B cell (primary cell): ENCODE results near the gene C2CD3. TPM values are rescaled to one million over a fixed set of nuclear protein-coding genes. Genes with fewer than 3 reads are reported as not detected.

Source experiments
- ATAC-seq: fragments of 200-7000 bp; cut with Tn5 transposase; one replicate; pipeline ENCODE4 v1.10.0; 2021; ENCODE audit warnings: low read depth, mild to moderate bottlenecking, moderate number of reproducible peaks, moderate library complexity
- CTCF ChIA-PET: fragments of 350-600 bp; sonication (Branson Sonifier 250); formaldehyde crosslinking; loops from one replicate; lab custom pipeline; 2021; ENCODE audit warnings: antibody characterized with exemption, inconsistent platforms; lab: Charles Lee
- POLR2A ChIA-PET: fragments of 350-600 bp; sonication (Branson Sonifier 250); formaldehyde crosslinking; loops from one replicate; lab custom pipeline; 2021; ENCODE audit warnings: antibody characterized with exemption; lab: Charles Lee
- DNase-seq: peaks from one replicate; pipeline ENCODE4 v3.0.0; 2013
- H2AFZ ChIP-seq: 2 replicates; pipeline ENCODE4 v1.6.1; 2012; ENCODE audit warnings: mild to moderate bottlenecking, low read depth, low read length; ENCODE audit not compliant: insufficient read depth, poor library complexity, severe bottlenecking
- H3K27ac ChIP-seq, 2 donors: 1 replicate in 1 of 2; 2 replicates in 1 of 2; pipeline ENCODE4 v1.5.1; 2012 to 2013; ENCODE audit warnings: low read length in 2 of 2, mild to moderate bottlenecking in 2 of 2, moderate library complexity in 1 of 2
- H3K27me3 ChIP-seq, 4 experiments: fragments of 200-600 bp in 1 of 4; sonication (generic) in 1 of 4; replicated peaks in 1 of 4; 1 replicate in 2 of 4; 2 replicates in 2 of 4; pipeline versions ENCODE4 v1.6.1 to v1.7.0; 2013 to 2016; ENCODE audit warnings: low read length in 3 of 4, mild to moderate bottlenecking in 2 of 4, mixed read lengths in 1 of 4, moderate library complexity in 1 of 4; ENCODE audit not compliant: insufficient read depth in 4 of 4, control insufficient read depth in 3 of 4; ENCODE audit errors: control extremely low read depth in 1 of 4
- H3K36me3 ChIP-seq, 2 experiments: replicated peaks in 1 of 2; 1 replicate in 1 of 2; 2 replicates in 1 of 2; pipeline versions ENCODE4 v1.6.1 to v1.7.1; 2013; ENCODE audit warnings: low read length in 1 of 2; ENCODE audit not compliant: insufficient read depth in 2 of 2, control insufficient read depth in 1 of 2; ENCODE audit errors: control extremely low read depth in 1 of 2, extremely low read depth in 1 of 2
- H3K4me1 ChIP-seq, 2 donors: fragments of 200-600 bp in 1 of 2; sonication (generic) in 1 of 2; 1 replicate in 1 of 2; 2 replicates in 1 of 2; pipeline versions ENCODE4 v1.5.1 to v1.6.1; 2013 to 2017; ENCODE audit warnings: low read length in 2 of 2; ENCODE audit not compliant: control insufficient read depth in 2 of 2, insufficient read depth in 2 of 2
- H3K4me2 ChIP-seq: replicated peaks from 2 replicates; pipeline ENCODE3; 2012; ENCODE audit warnings: mild to moderate bottlenecking, low read depth, low read length; ENCODE audit not compliant: poor library complexity, severe bottlenecking
- H3K4me3 ChIP-seq, 5 experiments: fragments of 200-600 bp in 1 of 5; sonication (generic) in 1 of 5; 1 replicate in 3 of 5; 2 replicates in 2 of 5; pipeline versions ENCODE4 v1.5.1 to v1.7.0; 2011 to 2016; ENCODE audit warnings: low read length in 4 of 5, mild to moderate bottlenecking in 4 of 5, low read depth in 2 of 5, control low read depth in 1 of 5, moderate library complexity in 1 of 5; ENCODE audit not compliant: insufficient read depth in 1 of 5; ENCODE audit errors: control extremely low read depth in 1 of 5, extremely low read depth in 1 of 5
- H3K79me2 ChIP-seq: fragments of 200-600 bp; sonication (generic); one replicate; pipeline ENCODE4 v1.6.0; 2016; ENCODE audit warnings: low read length; ENCODE audit not compliant: control insufficient read depth, insufficient read depth
- H3K9ac ChIP-seq: fragments of 200-600 bp; sonication (generic); 2 replicates; pipeline ENCODE4 v1.6.1; 2017; ENCODE audit warnings: mild to moderate bottlenecking, low read length, moderate library complexity
- H3K9me3 ChIP-seq, 3 donors: one replicate each; pipeline versions ENCODE4 v1.6.1 to v1.7.1; 2013; ENCODE audit warnings: low read length in 2 of 3; ENCODE audit not compliant: control insufficient read depth in 2 of 3, insufficient read depth in 1 of 3; ENCODE audit errors: control extremely low read depth in 1 of 3
- H4K20me1 ChIP-seq: 2 replicates; pipeline ENCODE4 v1.6.0; 2012; ENCODE audit warnings: mild to moderate bottlenecking, low read length; ENCODE audit not compliant: insufficient read depth, control insufficient read depth, poor library complexity, severe bottlenecking
- H3K27ac Mint-ChIP-seq: one replicate; pipeline ENCODE4 v1.8.0; 2021; ENCODE audit warnings: mixed read lengths
- H3K27me3 Mint-ChIP-seq: one replicate; pipeline ENCODE4 v1.8.0; 2021; ENCODE audit warnings: mixed read lengths
- H3K4me1 Mint-ChIP-seq: one replicate; pipeline ENCODE4 v1.8.0; 2021; ENCODE audit warnings: mixed read lengths
- H3K4me3 Mint-ChIP-seq: one replicate; pipeline ENCODE4 v1.8.0; 2021; ENCODE audit warnings: mixed read lengths
- H3K9me3 Mint-ChIP-seq: one replicate; pipeline ENCODE4 v1.8.0; 2022; ENCODE audit warnings: mixed read lengths; ENCODE audit not compliant: insufficient read depth
- EZH2 ChIP-seq: IDR thresholded peaks from 2 replicates; pipeline ENCODE4 v1.6.1; 2012; ENCODE audit warnings: borderline replicate concordance, low read depth, mild to moderate bottlenecking, moderate library complexity, low read length; ENCODE audit not compliant: insufficient read depth, poor library complexity, severe bottlenecking
- WGBS: methylation state at CpG from one replicate; pipeline ENCODE4 v1.1.5; 2013; ENCODE audit warnings: missing lambda C conversion rate; ENCODE audit not compliant: insufficient coverage; 5-methylcytosine and 5-hydroxymethylcytosine counted together
- intact Hi-C: fragments of 100-400 bp; cut with micrococcal nuclease; formaldehyde crosslinking; loops from one replicate; pipeline ENCODE4 v1.10.0; 2022
- polyA plus RNA-seq: library from polyadenylated mRNA; depleted of rRNA; stranded (reverse); fragments of >200 nt; gene quantifications from 2 replicates; pipeline ENCODE4 v1.2.3, GENCODE V29; 2012
- total RNA-seq, 2 donors: library from RNA; stranded (reverse); fragments of 120-200 nt in 1 of 2; gene quantifications; 1 replicate in 1 of 2; 2 replicates in 1 of 2; pipeline versions ENCODE4 v1.2.3 to v1.2.4, GENCODE V29; 2013 to 2022
- TF ChIP-seq, protein P1 (sequence below): fragments of 200-600 bp; IDR thresholded peaks from one replicate; pipeline ENCODE4 v1.8.0; 2022; ENCODE audit warnings: antibody characterized with exemption, mild to moderate bottlenecking

The C2CD3 gene
- total and polyA plus RNA-seq, 2 donors (not counting 1 experiment from before 2014, with no cell fraction given) = 19.8 to 69.0 TPM

DNA sequence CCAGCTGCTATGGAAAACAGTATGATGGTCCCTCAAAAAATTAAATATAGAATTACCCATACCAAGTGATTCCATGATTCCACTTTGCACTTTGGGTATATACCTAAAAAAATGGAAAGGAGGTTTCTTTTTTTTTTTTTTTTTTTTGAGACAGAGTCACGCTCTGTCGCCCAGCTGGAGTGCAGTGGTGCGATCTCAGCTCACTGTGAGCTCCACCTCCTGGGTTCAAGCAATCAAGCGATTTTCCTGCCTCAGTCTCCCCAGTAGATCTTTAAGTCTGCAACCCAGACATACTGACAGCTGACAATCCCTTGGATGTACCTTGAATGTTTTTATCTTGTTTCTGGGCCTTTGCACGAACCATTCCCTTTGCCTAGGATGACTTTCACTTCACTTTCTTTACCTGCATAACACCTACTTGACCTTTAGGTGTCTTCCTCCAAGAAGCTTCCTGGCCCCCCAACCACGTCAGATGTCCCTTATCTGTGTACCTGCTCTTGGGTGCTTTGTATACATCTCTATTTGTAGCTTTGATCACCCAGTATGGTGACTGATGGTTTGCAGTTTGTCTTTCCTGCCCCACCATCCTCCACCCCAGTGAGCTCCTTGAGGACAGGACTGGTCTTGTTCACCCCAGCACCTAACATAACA lies 173.6 kb downstream of the C2CD3 start:
- H3K27me3 Mint-ChIP-seq = no peaks in the 10 kb centered on the region
- H3K4me3 ChIP-seq = no peak overlapping the region
- peaks cover 8% of the 10 kb centered on the region for H3K79me2 ChIP-seq
- intact Hi-C loops = loop anchor here (5.0 to 10.0 kb wide), 2 partner anchors 35 to 1562 kb away; partner anchors contain the start of gene CLPB
- H2AFZ ChIP-seq = no peak overlapping the region
- H3K36me3 ChIP-seq = peaks cover 0 to 1% of the 10 kb centered on the region in 2 experiments
- 49% methylated on average over 5 of the region's 6 CpGs for WGBS
- ATAC-seq = peak; percentile 35
- ChIA-PET CTCF (interaction anchor here (0.8 to 7.3 kb wide), 9 partner anchors 11 to 35 kb away, joined by 3 to 63 read pairs (median 6); partner anchors contain the start of gene UCP2), POLR2A (interaction anchor here (0.5 to 4.5 kb wide), 9 partner anchors 8 to 595 kb away, joined by 3 to 63 read pairs (median 3); partner anchors contain the start of genes POLD3 and UCP2)
- no peaks in the 10 kb centered on the region for H3K9me3 Mint-ChIP-seq
- peak overlapping the region; percentile 83 to 98 for H3K27ac ChIP-seq
- peak overlapping the region; percentile 85 for H3K27ac Mint-ChIP-seq
- H3K9ac ChIP-seq = no peak overlapping the region
- no peaks in the 10 kb centered on the region for H4K20me1 ChIP-seq
- H3K4me2 ChIP-seq = peak overlapping the region; percentile 69
- H3K27me3 ChIP-seq = no peaks in the 10 kb centered on the region
- peaks cover 76% of the 10 kb centered on the region for H3K4me1 Mint-ChIP-seq
- TF ChIP-seq EZH2 = no peak
- H3K4me3 Mint-ChIP-seq = peak overlapping the region; percentile 65
- peaks cover 0 to 4% (median 0%) of the 10 kb centered on the region in 3 donors for H3K9me3 ChIP-seq
- peaks cover 75 to 76% of the 10 kb centered on the region in 2 donors for H3K4me1 ChIP-seq
- peak; percentile 73 for DNase-seq

DNA sequence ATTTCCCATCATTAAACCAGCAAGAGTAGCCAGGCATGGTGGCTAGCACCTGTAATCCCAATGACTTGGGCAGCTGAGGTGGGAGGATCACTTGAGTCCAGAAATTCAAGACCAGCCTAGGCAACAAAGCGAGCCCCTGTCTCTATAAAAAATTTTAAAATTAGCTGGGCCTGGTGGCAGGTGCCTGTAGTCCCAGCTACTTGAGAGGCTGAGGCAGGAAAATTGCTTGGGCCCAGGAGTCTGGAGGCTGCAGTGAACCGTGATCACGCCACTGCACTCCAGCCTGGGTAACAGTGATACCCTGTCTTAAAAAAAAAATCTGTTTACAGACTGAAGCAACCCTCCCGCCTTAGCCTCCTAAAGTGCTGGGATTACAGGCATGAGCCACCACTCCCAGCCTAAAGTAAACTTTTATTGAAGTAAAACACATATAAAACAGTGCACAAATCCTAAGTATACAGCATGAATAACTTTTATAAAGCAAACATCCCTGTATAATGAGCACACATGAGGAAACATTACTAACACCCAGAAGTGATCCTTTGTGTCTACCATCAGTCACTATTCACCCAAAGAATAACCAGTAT lies 174.5 kb downstream of the C2CD3 start:
- intact Hi-C loops = loop anchor here (5.0 to 10.0 kb wide), 2 partner anchors 36 to 1561 kb away; partner anchors contain the start of gene CLPB
- ATAC-seq (no peak), DNase-seq (no peak)
- Histone ChIP-seq H3K9me3 (peaks cover 0 to 4% (median 0%) of the 10 kb centered on the region in 3 donors), H3K4me2 (peak overlapping the region; percentile 69), H3K27ac (peak overlapping the region; percentile 83 to 98), H3K4me3 (peak overlapping the region in 1 of 5 experiments; percentile 32), H3K4me1 (peaks cover 85 to 86% of the 10 kb centered on the region in 2 donors), H3K27me3 (no peaks in the 10 kb centered on the region), H2AFZ (no peak overlapping the region), H3K9ac (peak overlapping the region; percentile 65), H3K36me3 (no peaks in the 10 kb centered on the region), H3K79me2 (peaks cover 8% of the 10 kb centered on the region), H4K20me1 (no peaks in the 10 kb centered on the region)
- no peak for TF ChIP-seq EZH2
- TF ChIP-seq, protein P1, sequence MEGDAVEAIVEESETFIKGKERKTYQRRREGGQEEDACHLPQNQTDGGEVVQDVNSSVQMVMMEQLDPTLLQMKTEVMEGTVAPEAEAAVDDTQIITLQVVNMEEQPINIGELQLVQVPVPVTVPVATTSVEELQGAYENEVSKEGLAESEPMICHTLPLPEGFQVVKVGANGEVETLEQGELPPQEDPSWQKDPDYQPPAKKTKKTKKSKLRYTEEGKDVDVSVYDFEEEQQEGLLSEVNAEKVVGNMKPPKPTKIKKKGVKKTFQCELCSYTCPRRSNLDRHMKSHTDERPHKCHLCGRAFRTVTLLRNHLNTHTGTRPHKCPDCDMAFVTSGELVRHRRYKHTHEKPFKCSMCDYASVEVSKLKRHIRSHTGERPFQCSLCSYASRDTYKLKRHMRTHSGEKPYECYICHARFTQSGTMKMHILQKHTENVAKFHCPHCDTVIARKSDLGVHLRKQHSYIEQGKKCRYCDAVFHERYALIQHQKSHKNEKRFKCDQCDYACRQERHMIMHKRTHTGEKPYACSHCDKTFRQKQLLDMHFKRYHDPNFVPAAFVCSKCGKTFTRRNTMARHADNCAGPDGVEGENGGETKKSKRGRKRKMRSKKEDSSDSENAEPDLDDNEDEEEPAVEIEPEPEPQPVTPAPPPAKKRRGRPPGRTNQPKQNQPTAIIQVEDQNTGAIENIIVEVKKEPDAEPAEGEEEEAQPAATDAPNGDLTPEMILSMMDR = no peak
- H3K4me3 Mint-ChIP-seq = peak overlapping the region; percentile 77
- H3K27ac Mint-ChIP-seq = peak overlapping the region; percentile 100
- no peaks in the 10 kb centered on the region for H3K27me3 Mint-ChIP-seq
- CTCF ChIA-PET = interaction anchor here (1.7 to 7.3 kb wide), 3 partner anchors 9 to 36 kb away, joined by 8 to 63 read pairs (median 9); partner anchors contain the start of gene UCP2
- no peaks in the 10 kb centered on the region for H3K9me3 Mint-ChIP-seq
- WGBS = 93% methylated on average over 3 of the region's 4 CpGs
- H3K4me1 Mint-ChIP-seq = peaks cover 86% of the 10 kb centered on the region
- POLR2A ChIA-PET = interaction anchor here (4.5 to 5.4 kb wide), 2 partner anchors 14 to 15 kb away, joined by 63 to 77 read pairs; partner anchors contain the start of gene UCP2
